ENCODE results near the gene OR2A25.
"Not testable (repeated sequence)": the region's sequence is repeated elsewhere in the genome, so short reads cannot be mapped to it uniquely, and the experiment has no call there.

Gene OR2A25, protein sequence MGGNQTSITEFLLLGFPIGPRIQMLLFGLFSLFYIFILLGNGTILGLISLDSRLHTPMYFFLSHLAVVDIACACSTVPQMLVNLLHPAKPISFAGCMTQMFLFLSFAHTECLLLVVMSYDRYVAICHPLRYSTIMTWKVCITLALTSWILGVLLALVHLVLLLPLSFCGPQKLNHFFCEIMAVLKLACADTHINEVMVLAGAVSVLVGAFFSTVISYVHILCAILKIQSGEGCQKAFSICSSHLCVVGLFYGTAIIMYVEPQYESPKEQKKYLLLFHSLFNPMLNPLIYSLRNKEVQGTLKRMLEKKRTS

GRCh38 chr7:144069511-144069910 is at the start of gene OR2A25:
TSS of gene OR2A25 (plus strand) at chr7:144069811. CDS start at chr7:144074220, 4,409 bp downstream.
- DNase-seq = no peak

- DNase-seq = no peak
Measured at GRCh38 chr7:144020340-144020739, 49.3 kb upstream of the OR2A25 start.

- DNase-seq = no peak
Measured at GRCh38 chr7:144022169-144022568, 47.4 kb upstream of the OR2A25 start.

DNA sequence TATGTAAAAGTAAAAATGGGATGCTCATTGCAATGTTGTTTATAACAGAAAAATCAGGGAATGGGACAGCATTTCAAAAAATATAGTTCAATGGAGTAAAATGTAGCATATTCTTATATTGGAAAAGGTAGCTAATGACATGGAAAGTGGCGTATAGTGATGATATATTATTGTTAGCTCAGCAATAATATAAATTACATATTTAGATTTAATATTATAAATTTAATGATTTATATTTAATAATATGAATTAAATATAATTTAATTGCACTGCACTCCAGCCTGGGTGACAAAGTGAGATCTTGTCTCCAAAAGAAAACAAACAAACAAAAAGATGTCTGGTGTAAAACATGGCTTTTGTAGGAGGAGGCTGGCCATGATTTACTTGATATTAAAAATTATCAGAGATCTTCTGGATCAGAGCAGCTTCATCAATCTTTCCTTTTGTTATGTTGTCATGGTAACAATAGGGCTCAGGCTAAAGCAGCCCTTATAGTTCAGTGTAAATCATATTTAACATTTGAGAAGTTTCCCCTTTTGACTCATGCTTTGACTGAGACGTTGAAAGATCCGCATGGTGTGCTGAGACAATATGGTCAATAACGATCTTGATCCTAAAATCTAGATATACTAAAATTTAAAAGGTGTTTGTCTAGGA is 46.3 kb upstream of the OR2A25 start:
- DNase-seq = no peak

GRCh38 chr7:144024213-144024612 is 45.4 kb upstream of the OR2A25 start:
- DNase-seq = no peak

DNA sequence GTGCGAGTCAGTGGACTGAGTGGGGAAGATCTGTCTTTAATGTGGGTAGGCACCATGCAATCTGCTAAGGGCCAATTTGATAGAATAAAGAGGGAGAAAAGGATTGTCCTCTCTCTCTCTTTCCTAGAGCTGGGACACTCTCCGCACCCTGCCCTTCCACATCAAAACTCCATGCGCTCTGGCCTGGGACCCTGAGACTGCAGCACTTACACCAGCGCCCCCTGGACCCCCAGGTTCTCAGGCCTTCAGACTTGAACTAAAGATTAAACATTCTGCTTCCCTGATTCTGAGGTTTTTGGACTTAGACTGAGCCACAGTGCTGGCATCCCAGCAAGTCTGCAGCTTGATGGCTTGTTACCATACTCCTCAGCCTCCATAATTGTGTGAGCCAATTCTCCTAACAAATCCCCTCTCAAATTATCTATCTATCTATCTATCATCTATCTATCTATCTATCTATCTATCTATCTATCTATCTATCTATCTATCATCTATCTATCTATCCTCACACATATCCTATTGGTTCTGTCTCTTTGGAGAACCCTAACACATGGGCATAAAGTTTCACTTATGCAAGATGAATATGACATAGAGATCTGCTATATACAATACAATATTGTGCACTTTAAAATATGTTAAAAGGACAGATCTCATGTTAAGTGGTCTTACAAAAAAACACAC is 43.3 kb upstream of the OR2A25 start:
- no peak for DNase-seq

GRCh38 chr7:144027070-144027469 is 42.5 kb upstream of the OR2A25 start:
- DNase-seq = no peak

DNA sequence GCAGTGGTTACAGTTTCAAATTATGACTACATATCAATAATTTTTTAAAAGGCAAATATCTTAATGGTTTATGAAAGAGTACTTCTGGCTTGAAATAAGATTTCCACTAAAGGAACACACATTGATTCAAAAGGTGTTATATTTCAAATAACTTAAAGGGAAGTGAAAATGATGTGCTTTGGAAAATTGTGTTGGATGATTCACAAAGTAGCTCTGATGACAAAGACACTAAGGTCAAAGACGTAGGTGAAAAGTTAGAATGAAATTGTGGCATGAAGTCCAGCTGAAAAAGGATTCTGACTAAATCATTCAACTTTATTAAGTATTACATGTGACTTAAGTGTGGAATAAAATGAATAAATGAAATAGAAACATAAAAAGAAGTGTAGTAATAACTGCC is 41.6 kb upstream of the OR2A25 start:
- DNase-seq = no peak

GRCh38 chr7:144028547-144028946 is 41.1 kb upstream of the OR2A25 start:
- DNase-seq = no peak

DNA sequence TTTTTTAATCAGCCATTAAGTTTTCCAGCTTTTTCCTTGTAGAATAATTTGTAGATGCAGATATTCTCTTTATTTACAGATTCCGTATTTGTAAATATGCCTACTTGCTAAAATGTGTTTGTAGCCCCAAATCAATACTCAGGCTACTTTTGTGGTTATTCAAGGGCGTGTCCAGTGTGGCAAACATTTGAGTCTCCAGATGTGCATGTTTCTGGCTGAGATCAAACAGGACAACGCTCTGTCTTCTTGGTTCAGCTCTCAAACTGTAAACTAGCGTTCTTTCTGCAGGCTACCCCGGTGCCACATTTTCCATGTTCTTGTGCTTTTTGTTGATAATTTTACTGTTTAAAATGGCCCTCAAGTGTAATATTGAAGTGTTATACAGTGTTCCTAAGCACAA is 37.1 kb upstream of the OR2A25 start:
- no peak for DNase-seq

- no peak for DNase-seq
Measured at GRCh38 chr7:144032985-144033709, 36.5 kb upstream of the OR2A25 start.

DNA sequence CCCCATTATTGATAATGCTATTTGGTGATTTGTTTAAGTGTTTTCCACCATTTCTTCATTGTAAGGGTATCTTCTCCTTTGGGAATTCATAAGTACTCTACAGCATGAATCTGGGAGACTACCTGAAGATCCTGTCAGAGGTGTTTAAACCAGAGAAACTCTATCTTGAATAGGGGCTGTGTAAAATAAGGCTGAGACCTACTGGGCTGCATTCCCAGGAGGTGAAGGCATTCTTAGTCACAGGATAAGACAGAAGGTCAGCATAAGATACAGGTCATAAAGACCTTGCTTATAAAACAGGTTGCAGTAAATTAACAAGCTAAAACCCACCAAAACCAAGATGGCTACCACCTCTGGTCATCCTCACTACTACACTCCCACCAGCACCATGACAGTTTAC is 34.2 kb upstream of the OR2A25 start:
- no peak for DNase-seq

- DNase-seq = no peak
Measured at GRCh38 chr7:144036302-144036885, 33.2 kb upstream of the OR2A25 start.

DNA sequence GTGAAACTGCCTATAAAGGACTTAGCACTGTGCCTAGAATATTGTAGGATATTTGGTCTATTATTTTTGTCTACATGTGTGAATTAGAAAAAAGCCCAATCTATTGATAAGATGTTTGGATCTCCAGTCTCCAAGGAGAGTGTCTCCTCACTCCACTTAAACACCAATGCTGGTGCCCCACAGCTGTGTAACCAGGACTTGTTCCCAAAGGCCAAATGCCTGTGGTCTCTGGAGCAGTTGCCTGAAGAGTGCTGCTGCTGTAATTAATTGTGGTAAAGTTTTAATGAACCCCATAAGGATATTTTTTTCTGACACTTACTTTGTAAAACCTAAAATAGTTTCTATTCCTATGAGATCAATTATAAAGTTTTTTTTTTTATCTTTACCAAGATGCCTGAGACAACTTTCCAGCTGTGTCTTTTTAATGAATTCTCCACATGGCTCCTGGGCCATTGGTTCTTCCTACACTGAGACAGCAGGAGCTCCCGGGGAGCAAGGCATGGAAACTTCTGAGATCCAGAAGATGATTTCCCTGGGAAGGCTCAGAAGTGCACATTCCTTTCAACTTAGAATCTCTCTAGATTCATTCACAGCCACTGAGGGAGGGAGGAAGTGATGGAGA is 32.1 kb upstream of the OR2A25 start:
- no peak for DNase-seq

DNA sequence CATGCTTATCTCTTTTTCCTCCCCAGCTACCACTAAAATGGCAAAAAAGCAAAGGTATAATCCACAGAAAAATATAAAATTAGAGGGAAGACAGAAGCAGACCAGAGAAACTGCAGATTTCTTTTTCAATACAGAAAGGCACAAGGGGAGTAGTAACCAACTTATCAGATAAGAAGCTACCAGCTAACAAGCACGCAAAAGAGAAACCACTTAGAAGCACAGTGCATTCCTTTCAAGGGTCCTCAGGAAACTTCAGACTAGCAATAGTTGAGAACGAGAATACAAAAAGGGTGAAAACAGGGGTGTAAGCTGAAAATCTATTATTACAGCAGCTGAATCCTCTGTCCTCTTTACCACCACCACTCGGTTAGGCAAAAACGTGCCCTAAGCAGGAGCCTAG is 30.7 kb upstream of the OR2A25 start:
- no peak for DNase-seq

GRCh38 chr7:144048648-144049047 is 21.0 kb upstream of the OR2A25 start, which contains the start of gene OR2A5:
TSS of gene OR2A5 (plus strand) at chr7:144048948. CDS start at chr7:144050402, 1,454 bp downstream.
- no peak for DNase-seq

DNA sequence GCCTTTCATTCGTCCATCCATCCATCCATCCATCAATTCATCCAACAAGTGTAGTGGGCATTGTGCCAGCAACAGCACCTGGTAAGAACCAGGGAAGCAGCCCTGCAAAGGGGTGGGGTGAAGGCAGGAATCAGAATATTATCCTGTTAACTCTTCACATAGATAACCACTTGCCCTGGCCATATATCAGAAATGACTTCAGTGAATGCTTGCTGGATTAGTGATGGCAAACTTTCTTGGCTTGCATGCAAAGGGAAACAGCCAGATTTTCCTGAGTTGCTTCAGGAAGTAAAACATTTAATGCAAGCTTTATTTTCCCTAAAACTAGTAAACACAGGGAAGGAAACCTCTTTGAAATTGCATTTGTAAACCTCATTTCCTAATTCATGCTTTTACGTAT is 20.1 kb upstream of the OR2A25 start:
- DNase-seq = no peak

GRCh38 chr7:144050093-144050492 is 19.5 kb upstream of the OR2A25 start:
- no peak for DNase-seq

DNA sequence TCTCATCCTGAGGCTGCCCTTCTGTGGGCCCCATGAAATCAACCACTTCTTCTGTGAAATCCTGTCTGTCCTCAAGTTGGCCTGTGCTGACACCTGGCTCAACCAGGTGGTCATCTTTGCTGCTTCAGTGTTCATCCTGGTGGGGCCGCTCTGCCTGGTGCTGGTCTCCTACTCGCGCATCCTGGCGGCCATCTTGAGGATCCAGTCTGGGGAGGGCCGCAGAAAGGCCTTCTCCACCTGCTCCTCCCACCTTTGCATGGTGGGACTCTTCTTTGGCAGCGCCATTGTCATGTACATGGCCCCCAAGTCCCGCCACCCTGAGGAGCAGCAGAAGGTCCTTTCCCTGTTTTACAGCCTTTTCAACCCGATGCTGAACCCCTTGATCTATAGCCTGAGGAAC is 18.7 kb upstream of the OR2A25 start:
- DNase-seq = not testable (repeated sequence)

DNA sequence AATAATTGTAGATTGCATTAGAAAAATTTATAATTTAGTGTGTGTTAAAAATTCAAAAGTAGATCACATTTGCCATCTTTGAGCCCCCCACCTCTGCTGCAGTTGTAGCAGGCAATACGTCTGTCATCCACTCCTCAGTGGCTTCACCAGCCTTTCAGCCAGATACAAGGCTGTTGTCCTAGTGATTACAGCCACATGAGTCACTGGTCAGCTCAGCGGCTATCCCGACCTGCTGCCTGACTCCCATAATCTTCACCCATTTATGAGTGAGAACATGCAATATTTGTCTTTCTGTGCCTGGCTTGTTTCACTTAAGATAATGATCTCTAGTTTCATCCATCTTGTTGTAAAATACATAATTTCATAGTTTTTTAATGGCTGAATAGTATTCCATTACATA is 11.7 kb upstream of the OR2A25 start:
- DNase-seq = no peak

GRCh38 chr7:144063710-144064109 is 5.9 kb upstream of the OR2A25 start:
- no peak for DNase-seq

DNA sequence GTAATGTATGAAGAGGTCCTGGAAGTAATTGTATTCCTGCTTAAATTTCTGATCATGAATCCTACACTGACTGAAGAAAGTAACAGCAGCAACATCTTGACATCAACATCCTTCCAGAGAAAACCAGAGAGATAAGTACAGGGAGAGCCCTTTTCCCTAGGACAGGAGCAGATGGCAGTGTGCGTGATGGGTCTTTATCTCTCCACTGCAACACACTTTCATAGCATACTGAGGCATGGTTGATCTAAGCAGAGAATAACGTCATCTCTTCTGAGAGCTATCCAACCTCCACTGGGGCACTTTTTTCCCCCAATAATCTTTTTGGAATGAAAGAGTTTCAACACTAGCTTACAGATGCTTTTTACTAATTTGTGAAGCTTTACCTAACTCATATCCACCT is 342 bp downstream of the OR2A25 start:
- no peak for DNase-seq

DNA sequence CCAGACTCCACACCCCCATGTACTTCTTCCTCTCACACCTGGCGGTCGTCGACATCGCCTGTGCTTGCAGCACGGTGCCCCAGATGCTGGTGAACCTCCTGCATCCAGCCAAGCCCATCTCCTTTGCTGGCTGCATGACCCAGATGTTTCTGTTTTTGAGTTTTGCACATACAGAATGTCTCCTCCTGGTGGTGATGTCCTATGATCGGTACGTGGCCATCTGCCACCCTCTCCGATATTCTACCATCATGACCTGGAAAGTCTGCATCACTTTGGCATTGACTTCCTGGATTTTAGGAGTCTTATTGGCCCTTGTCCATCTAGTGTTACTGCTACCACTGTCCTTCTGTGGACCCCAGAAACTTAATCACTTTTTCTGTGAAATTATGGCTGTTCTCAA is 4.8 kb downstream of the OR2A25 start:
- DNase-seq = no peak
